Fibroblast of mammary gland (primary cell): Measurements from ENCODE around the gene RLN3.

Experiments
- DNase-seq: peaks from one replicate; pipeline ENCODE4 v3.0.0-alpha.2; 2010; ENCODE audit warnings: low read depth
- H3K4me3 ChIP-seq: 2 replicates; pipeline ENCODE4 v1.5.1; 2011; ENCODE audit warnings: low read depth, mild to moderate bottlenecking, low read length, moderate library complexity; ENCODE audit not compliant: control insufficient read depth
- CTCF ChIP-seq: conservative IDR thresholded peaks from 2 replicates; pipeline ENCODE4 v1.5.1; 2011; ENCODE audit warnings: low read depth, low read length, inconsistent platforms; ENCODE audit not compliant: control insufficient read depth, insufficient read depth

RLN3 gene

GRCh38 chr19:13981988-13982501, 45.9 kb upstream of the RLN3 start:
- H3K4me3 ChIP-seq: no peak overlapping the region
- no peak for DNase-seq
- TF ChIP-seq CTCF: no peak

GRCh38 chr19:13982773-13983172, 45.2 kb upstream of the RLN3 start:
- DNase-seq: no peak
- H3K4me3 ChIP-seq: no peak overlapping the region
- no peak for TF ChIP-seq CTCF

GRCh38 chr19:13983213-13983889, 44.6 kb upstream of the RLN3 start:
- DNase-seq: no peak
- TF ChIP-seq CTCF: no peak
- H3K4me3 ChIP-seq: no peak overlapping the region

GRCh38 chr19:13984186-13984585, 43.8 kb upstream of the RLN3 start:
- TF ChIP-seq CTCF: no peak
- no peak for DNase-seq
- H3K4me3 ChIP-seq: no peak overlapping the region

GRCh38 chr19:13984875-13985741, 42.8 kb upstream of the RLN3 start:
- no peak overlapping the region for H3K4me3 ChIP-seq
- no peak for DNase-seq
- TF ChIP-seq CTCF: no peak

GRCh38 chr19:13985771-13986347, 42.1 kb upstream of the RLN3 start:
- H3K4me3 ChIP-seq: no peak overlapping the region

More at GRCh38 chr19:13985771-13986347, 42.1 kb upstream of the RLN3 start:
- DNase-seq: no peak
- no peak for TF ChIP-seq CTCF
